Measurements from ENCODE around the gene RMC1. TPM values are rescaled to one million over a fixed set of nuclear protein-coding genes. Genes with fewer than 3 reads are reported as not detected.

Gene RMC1
- total RNA-seq, 2 experiments from 2014 or later, result 32.8 to 36.2 TPM

Small RNA genes lying within 50 kb of the gene (small RNA-seq; reads per million reads assigned to genes)
- gene AC026634.1, result not detected
- gene RF00019, result not detected

Other genes with a start within 250 kb of the RMC1 start
- gene RIOK3, start 50.2 kb upstream of the RMC1 start, total RNA-seq (2014; rRNA removed; shearing (Covaris generic)), result 18.1 and 26.6 TPM in 2 replicates
- gene RIOK3, start 50.2 kb upstream of the RMC1 start, total RNA-seq (2022), result 52.2 and 52.4 TPM in 2 replicates
- gene NPC1, start 83.0 kb downstream of the RMC1 start, total RNA-seq (2014; rRNA removed; shearing (Covaris generic)), result 22.3 and 26.0 TPM in 2 replicates
- 38.9 and 40.7 TPM in 2 replicates for gene NPC1, start 83.0 kb downstream of the RMC1 start, total RNA-seq (2022)
- gene ANKRD29, start 159.4 kb downstream of the RMC1 start, total RNA-seq (2014; rRNA removed; shearing (Covaris generic)), result not detected in 2 replicates
- gene ANKRD29, start 159.4 kb downstream of the RMC1 start, total RNA-seq (2022), result not detected in 2 replicates
- gene LAMA3, start 185.9 kb downstream of the RMC1 start, total RNA-seq (2014; rRNA removed; shearing (Covaris generic)), result 0.16 and 0.21 TPM in 2 replicates
- gene LAMA3, start 185.9 kb downstream of the RMC1 start, total RNA-seq (2022), result 1.2 and 1.6 TPM in 2 replicates